Stimulated activated CD8-positive, alpha-beta memory T cell treated with anti-CD3 and anti-CD28 coated beads, Interleukin-7, amount 100 ng/mL, for 48 hours (primary cell): ENCODE results near the gene MEDAG.

Experiments
- DNase-seq, 2 donors: peaks; one replicate each; pipeline ENCODE4 v3.0.0-alpha.2; 2020; ENCODE audit warnings: low read depth in 1 of 2; ENCODE audit errors: extremely low read depth in 1 of 2

The MEDAG gene

GRCh38 chr13:30905932-30906383 is at the start of gene MEDAG:
TSS of gene MEDAG (plus strand) at chr13:30906271. CDS start at chr13:30906516, 245 bp downstream.
- no peak for DNase-seq

GRCh38 chr13:30857018-30857417 is 49.1 kb upstream of the MEDAG start:
- no peak for DNase-seq

GRCh38 chr13:30857636-30858035 is 48.4 kb upstream of the MEDAG start:
- no peak for DNase-seq

- no peak for DNase-seq
Observed at GRCh38 chr13:30859326-30859725, 46.7 kb upstream of the MEDAG start.

- no peak for DNase-seq
Observed at GRCh38 chr13:30861163-30861562, 44.9 kb upstream of the MEDAG start.

GRCh38 chr13:30861836-30862467 is 44.1 kb upstream of the MEDAG start:
- DNase-seq: no peak

- no peak for DNase-seq
Observed at GRCh38 chr13:30862707-30863106, 43.4 kb upstream of the MEDAG start.

- no peak for DNase-seq
Observed at GRCh38 chr13:30863231-30863630, 42.8 kb upstream of the MEDAG start.

- no peak for DNase-seq
Observed at GRCh38 chr13:30863796-30864195, 42.3 kb upstream of the MEDAG start.

- no peak for DNase-seq
Observed at GRCh38 chr13:30864433-30865122, 41.5 kb upstream of the MEDAG start.

GRCh38 chr13:30865123-30866049 is 40.7 kb upstream of the MEDAG start:
- peak in 1 of 2 donors; percentile 30 for DNase-seq

- no peak for DNase-seq
Observed at GRCh38 chr13:30866677-30867076, 39.4 kb upstream of the MEDAG start.

- DNase-seq: no peak
Observed at GRCh38 chr13:30867089-30867669, 38.9 kb upstream of the MEDAG start.

- DNase-seq: no peak
Observed at GRCh38 chr13:30868799-30869470, 37.1 kb upstream of the MEDAG start.

- DNase-seq: no peak
Observed at GRCh38 chr13:30869491-30869890, 36.6 kb upstream of the MEDAG start.

GRCh38 chr13:30870049-30870884 is 35.8 kb upstream of the MEDAG start:
- no peak for DNase-seq

GRCh38 chr13:30870916-30871587 is 35.0 kb upstream of the MEDAG start:
- DNase-seq: no peak

GRCh38 chr13:30871588-30872275 is 34.3 kb upstream of the MEDAG start:
- DNase-seq: no peak

GRCh38 chr13:30872276-30872594 is 33.8 kb upstream of the MEDAG start:
- DNase-seq: no peak
